H1 (cell line): ENCODE data around the gene GPR17. TPM values are rescaled to one million over a fixed set of nuclear protein-coding genes. Genes with fewer than 3 reads are reported as not detected.

Experiments used
- CTCF ChIA-PET: fragments of 300-600 bp; sonication (Branson Sonifier 250); formaldehyde crosslinking; loops from one replicate; lab custom pipeline; 2021; ENCODE audit not compliant: partially characterized antibody; lab: Charles Lee
- POLR2A ChIA-PET: fragments of 300-600 bp; sonication (Branson Sonifier 250); formaldehyde crosslinking; loops from one replicate; lab custom pipeline; 2021; ENCODE audit warnings: inconsistent platforms; ENCODE audit not compliant: partially characterized antibody; lab: Charles Lee
- DNase-seq, 2 experiments: peaks; one replicate each; pipeline versions ENCODE4 v3.0.0 to v3.0.0-alpha.2; 2010 to 2022; ENCODE audit warnings: low spot score in 2 of 2, low read depth in 1 of 2, mixed read lengths in 1 of 2
- FAIRE-seq: peaks from 2 replicates; lab custom pipeline; 2011; peaks lifted over from hg19 to GRCh38; lab: Jason Lieb, UNC
- H2AFZ ChIP-seq: 2 replicates; pipeline ENCODE4 v1.8.1; 2012; ENCODE audit warnings: low read length, inconsistent platforms
- H2AK5ac ChIP-seq: 2 replicates; pipeline ENCODE4 v1.6.1; 2013; ENCODE audit warnings: low read depth, low read length
- H2BK120ac ChIP-seq: replicated peaks from 2 replicates; pipeline ENCODE3; 2013; ENCODE audit warnings: low read depth, low read length, inconsistent platforms
- H2BK12ac ChIP-seq: 2 replicates; pipeline ENCODE4 v1.6.1; 2013; ENCODE audit warnings: low read depth, low read length
- H2BK15ac ChIP-seq: 2 replicates; pipeline ENCODE4 v1.6.1; 2013; ENCODE audit warnings: low read length
- H2BK20ac ChIP-seq: 2 replicates; pipeline ENCODE4 v1.6.1; 2013; ENCODE audit warnings: low read length
- H2BK5ac ChIP-seq: 2 replicates; pipeline ENCODE4 v1.6.1; 2013; ENCODE audit warnings: low read depth, low read length
- H3K14ac ChIP-seq: 2 replicates; pipeline ENCODE4 v1.6.1; 2013; ENCODE audit warnings: inconsistent platforms; ENCODE audit not compliant: insufficient read length
- H3K18ac ChIP-seq: 2 replicates; pipeline ENCODE4 v1.6.1; 2013; ENCODE audit warnings: low read length; ENCODE audit errors: extremely low read depth
- H3K23ac ChIP-seq: 2 replicates; pipeline ENCODE4 v1.6.1; 2013; ENCODE audit warnings: inconsistent platforms; ENCODE audit not compliant: insufficient read length
- H3K23me2 ChIP-seq: 2 replicates; pipeline ENCODE4 v1.6.1; 2013; ENCODE audit warnings: low read depth, low read length
- H3K27ac ChIP-seq: 2 replicates; pipeline ENCODE4 v1.6.1; 2011; ENCODE audit warnings: low read depth, low read length, inconsistent platforms
- H3K27me3 ChIP-seq, 4 experiments: replicated peaks in 1 of 4; 1 replicate in 1 of 4; 2 replicates in 3 of 4; pipeline versions ENCODE4 v1.6.1 to v1.8.1; 2011 to 2013; ENCODE audit warnings: low read length in 3 of 4, mild to moderate bottlenecking in 3 of 4, inconsistent platforms in 2 of 4, mixed read lengths in 2 of 4, moderate library complexity in 1 of 4; ENCODE audit not compliant: control insufficient read depth in 3 of 4, insufficient read depth in 3 of 4; ENCODE audit errors: extremely low read depth in 1 of 4
- H3K36me3 ChIP-seq, 4 experiments: 2 replicates each; pipeline versions ENCODE4 v1.6.1 to v1.8.1; 2011 to 2013; ENCODE audit warnings: mild to moderate bottlenecking in 4 of 4, low read length in 3 of 4, moderate library complexity in 2 of 4, control low read depth in 1 of 4, inconsistent platforms in 1 of 4; ENCODE audit not compliant: insufficient read depth in 4 of 4, control insufficient read depth in 2 of 4
- H3K4ac ChIP-seq: replicated peaks from 2 replicates; pipeline ENCODE3; 2013; ENCODE audit warnings: low read length, low read depth, mixed read lengths, inconsistent platforms; ENCODE audit not compliant: insufficient read length
- H3K4me1 ChIP-seq, 4 experiments: replicated peaks in 1 of 4; 1 replicate in 1 of 4; 2 replicates in 3 of 4; pipeline versions ENCODE4 v1.6.1 to v1.8.1; 2011 to 2013; ENCODE audit warnings: low read length in 3 of 4, inconsistent platforms in 2 of 4, mixed read lengths in 1 of 4; ENCODE audit not compliant: insufficient read depth in 4 of 4, control insufficient read depth in 3 of 4
- H3K4me2 ChIP-seq, 2 experiments: 2 replicates each; pipeline versions ENCODE4 v1.6.1 to v1.8.1; 2011 to 2013; ENCODE audit warnings: low read depth in 2 of 2, low read length in 2 of 2, control low read depth in 1 of 2, inconsistent platforms in 1 of 2, mild to moderate bottlenecking in 1 of 2; ENCODE audit not compliant: insufficient read depth in 1 of 2
- H3K4me3 ChIP-seq, 4 experiments: fragments of 200-600, 300-600 bp in 1 of 4; sonication (generic), shearing (Covaris generic), sonication (Bioruptor Twin) in 1 of 4; 2 replicates each; pipeline versions ENCODE4 v1.5.1 to v1.8.1; 2011 to 2016; ENCODE audit warnings: low read length in 4 of 4, low read depth in 3 of 4, control low read depth in 2 of 4, inconsistent platforms in 2 of 4, mild to moderate bottlenecking in 2 of 4, mixed read lengths in 1 of 4, moderate library complexity in 1 of 4; ENCODE audit not compliant: insufficient read depth in 2 of 4; ENCODE audit errors: extremely low read depth in 1 of 4
- H3K56ac ChIP-seq: replicated peaks from 2 replicates; pipeline ENCODE3; 2013; ENCODE audit warnings: low read depth, mild to moderate bottlenecking, mixed read lengths, low read length, inconsistent platforms; ENCODE audit not compliant: insufficient read length
- H3K79me1 ChIP-seq: 2 replicates; pipeline ENCODE4 v1.6.1; 2013; ENCODE audit warnings: low read depth, low read length, control low read depth
- H3K79me2 ChIP-seq, 2 experiments: 2 replicates each; pipeline versions ENCODE4 v1.6.1 to v1.8.1; 2012 to 2013; ENCODE audit warnings: low read length in 2 of 2, mild to moderate bottlenecking in 2 of 2, inconsistent platforms in 1 of 2; ENCODE audit not compliant: insufficient read depth in 2 of 2, control insufficient read depth in 1 of 2
- H3K9ac ChIP-seq, 4 experiments: replicated peaks in 1 of 4; 1 replicate in 1 of 4; 2 replicates in 3 of 4; pipeline versions ENCODE4 v1.6.1 to v1.8.1; 2011 to 2013; ENCODE audit warnings: low read depth in 3 of 4, low read length in 3 of 4, control low read depth in 2 of 4, mild to moderate bottlenecking in 2 of 4, moderate library complexity in 2 of 4, inconsistent platforms in 1 of 4; ENCODE audit errors: extremely low read depth in 1 of 4
- H3K9me3 ChIP-seq, 2 experiments: 2 replicates each; pipeline versions ENCODE4 v1.6.1 to v1.8.1; 2012 to 2013; ENCODE audit warnings: mild to moderate bottlenecking in 2 of 2, moderate library complexity in 2 of 2, control low read depth in 1 of 2, inconsistent platforms in 1 of 2, low read depth in 1 of 2, low read length in 1 of 2, mixed read lengths in 1 of 2; ENCODE audit not compliant: insufficient read depth in 2 of 2
- H4K20me1 ChIP-seq, 2 experiments: replicated peaks in 1 of 2; 2 replicates each; pipeline versions ENCODE3 to v1.8.1; 2011 to 2013; ENCODE audit warnings: inconsistent platforms in 2 of 2, low read length in 2 of 2, mild to moderate bottlenecking in 1 of 2; ENCODE audit not compliant: insufficient read depth in 2 of 2, control insufficient read depth in 1 of 2
- H4K5ac ChIP-seq: 2 replicates; pipeline ENCODE4 v1.6.1; 2013; ENCODE audit warnings: low read length, low read depth, mixed read lengths, inconsistent platforms; ENCODE audit not compliant: insufficient read length
- H4K8ac ChIP-seq: 2 replicates; pipeline ENCODE4 v1.8.0; 2013; ENCODE audit warnings: mild to moderate bottlenecking, moderate library complexity, low read length, inconsistent platforms; ENCODE audit not compliant: insufficient read depth; ENCODE audit errors: extremely low read depth
- H4K91ac ChIP-seq: replicated peaks from 2 replicates; pipeline ENCODE3; 2013; ENCODE audit warnings: low read length, mixed read lengths, inconsistent platforms; ENCODE audit not compliant: insufficient read length
- WGBS, 2 experiments: shearing (Covaris generic) in 1 of 2; methylation state at CpG; one replicate each; pipeline versions ENCODE4 v1.1.6 to v1.1.7; 2013 to 2015; ENCODE audit warnings: low lambda C conversion rate in 2 of 2, mixed read lengths in 2 of 2, inconsistent platforms in 1 of 2, low coverage in 1 of 2, missing lambda C conversion rate in 1 of 2; ENCODE audit not compliant: insufficient replicate concordance in 2 of 2, insufficient coverage in 1 of 2, insufficient read length in 1 of 2; ENCODE audit errors: extremely low coverage in 1 of 2, missing lambda C conversion rate in 1 of 2; 5-methylcytosine and 5-hydroxymethylcytosine counted together
- polyA plus RNA-seq, 7 experiments: library from polyadenylated mRNA; depleted of rRNA in 3 of 7; stranded (reverse) in 5 of 7; unstranded in 2 of 7; fragments of >200 nt in 5 of 7; fragments of 200-250 nt in 2 of 7; gene quantifications; 1 replicate in 5 of 7; 2 replicates in 1 of 7; 4 replicates in 1 of 7; pipeline versions ENCODE4 v1.2.1 to v1.2.3, GENCODE V29; 2011 to 2013; ENCODE audit warnings: missing spikeins in 2 of 7, mixed read lengths in 2 of 7
- total RNA-seq: library from RNA; stranded (reverse); fragmentation: NEBNext Ultra II Directional; extraction: Animal tissue kit (Norgen Biotek cat#: 25700); gene quantifications from 2 replicates; pipeline ENCODE4 v1.2.1, GENCODE V29; 2021
- TF ChIP-seq, protein P1 (sequence below): IDR thresholded peaks from 2 replicates; pipeline ENCODE4 v1.6.1; 2011; ENCODE audit warnings: low read depth, mild to moderate bottlenecking, low read length; ENCODE audit not compliant: insufficient read depth

The GPR17 gene
- total and polyA plus RNA-seq, 2 of the 8 experiments (the other 6 are each of a cell fraction or from before 2014, with no cell fraction given) = 0.03 TPM; not detected in 1

DNA sequence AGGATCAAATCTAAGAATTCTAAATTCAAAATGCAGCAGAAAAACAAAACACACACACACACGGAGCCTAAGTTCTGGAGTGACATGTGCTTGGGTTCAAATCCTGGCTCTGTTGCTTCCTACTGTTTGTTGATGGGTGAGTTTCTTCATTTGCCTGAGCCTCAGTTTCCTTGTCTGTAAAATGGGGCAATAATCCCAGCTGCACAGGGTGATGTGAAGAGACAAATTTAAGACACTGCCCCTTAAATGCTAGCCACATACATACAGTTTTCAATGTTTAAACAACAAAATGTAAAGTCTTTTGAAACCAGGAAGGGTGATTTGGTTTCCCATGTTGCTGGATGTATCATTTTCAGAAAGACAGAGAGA, 943 bp upstream of the GPR17 start:
- FAIRE-seq = no peak
- no peak overlapping the region for H3K27ac ChIP-seq
- 89% methylated on average over 1 of the region's 1 CpG; no CpG with 5 or more reads in 1 of the 2 experiments for WGBS, 2 experiments

More for the DNA sequence above, 943 bp upstream of the GPR17 start:
- H2BK15ac ChIP-seq = no peak overlapping the region
- no peaks in the 10 kb centered on the region for H3K23me2 ChIP-seq
- H3K4me3 ChIP-seq = no peak overlapping the region
- ChIA-PET POLR2A (interaction anchor here (1.5 kb wide), 1 partner anchor 118 kb away, joined by 3 read pairs; the partner anchor contains the start of gene IWS1), CTCF (interaction anchor here (1.0 to 13.7 kb wide), 6 partner anchors 7 to 129 kb away, joined by 3 to 160 read pairs (median 4); no protein-coding TSS in a partner anchor)
- no peaks in the 10 kb centered on the region for H3K9me3 ChIP-seq
- H3K23ac ChIP-seq = no peak overlapping the region
- no peak overlapping the region for H2BK20ac ChIP-seq
- H3K14ac ChIP-seq = no peak overlapping the region
- no peaks in the 10 kb centered on the region for H3K79me2 ChIP-seq
- no peak overlapping the region for H4K5ac ChIP-seq
- TF ChIP-seq, protein P1, sequence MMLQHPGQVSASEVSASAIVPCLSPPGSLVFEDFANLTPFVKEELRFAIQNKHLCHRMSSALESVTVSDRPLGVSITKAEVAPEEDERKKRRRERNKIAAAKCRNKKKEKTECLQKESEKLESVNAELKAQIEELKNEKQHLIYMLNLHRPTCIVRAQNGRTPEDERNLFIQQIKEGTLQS = no peak
- H2BK5ac ChIP-seq = no peak overlapping the region
- H3K4me1 ChIP-seq = peaks cover 0 to 5% (median under 1%) of the 10 kb centered on the region in 4 experiments; a peak in 2 of 7 replicates
- no peak overlapping the region for H4K8ac ChIP-seq
- no peak overlapping the region for H3K56ac ChIP-seq
- H3K27me3 ChIP-seq = peaks cover 0 to 2% (median 0%) of the 10 kb centered on the region in 4 experiments; a peak in 1 of 7 replicates
- 0 out of 2 replicates have a peak, but pooled peaks cover 3% of the 10 kb centered on the region for H3K79me1 ChIP-seq
- no peaks in the 10 kb centered on the region for H3K36me3 ChIP-seq
- no peak overlapping the region for H2BK120ac ChIP-seq
- no peak overlapping the region for H2AK5ac ChIP-seq
- H3K9ac ChIP-seq = no peak overlapping the region
- no peak overlapping the region for H3K18ac ChIP-seq
- no peak overlapping the region for H3K4me2 ChIP-seq
- no peak for DNase-seq
- H4K20me1 ChIP-seq = no peaks in the 10 kb centered on the region
- H3K4ac ChIP-seq = no peak overlapping the region
- H2BK12ac ChIP-seq = no peak overlapping the region
- H2AFZ ChIP-seq = no peak overlapping the region
- no peak overlapping the region for H4K91ac ChIP-seq
